Measurements from ENCODE around the gene TDRD3. TPM values are rescaled to one million over a fixed set of nuclear protein-coding genes. Genes with fewer than 3 reads are reported as not detected.

Gene TDRD3
- 46.6 TPM for total RNA-seq
- long read RNA-seq, partial matches to known transcripts: 1 of 16 reads
- long read RNA-seq, other reads (novel, unspliced or antisense): 11 of 16 reads

DNA sequence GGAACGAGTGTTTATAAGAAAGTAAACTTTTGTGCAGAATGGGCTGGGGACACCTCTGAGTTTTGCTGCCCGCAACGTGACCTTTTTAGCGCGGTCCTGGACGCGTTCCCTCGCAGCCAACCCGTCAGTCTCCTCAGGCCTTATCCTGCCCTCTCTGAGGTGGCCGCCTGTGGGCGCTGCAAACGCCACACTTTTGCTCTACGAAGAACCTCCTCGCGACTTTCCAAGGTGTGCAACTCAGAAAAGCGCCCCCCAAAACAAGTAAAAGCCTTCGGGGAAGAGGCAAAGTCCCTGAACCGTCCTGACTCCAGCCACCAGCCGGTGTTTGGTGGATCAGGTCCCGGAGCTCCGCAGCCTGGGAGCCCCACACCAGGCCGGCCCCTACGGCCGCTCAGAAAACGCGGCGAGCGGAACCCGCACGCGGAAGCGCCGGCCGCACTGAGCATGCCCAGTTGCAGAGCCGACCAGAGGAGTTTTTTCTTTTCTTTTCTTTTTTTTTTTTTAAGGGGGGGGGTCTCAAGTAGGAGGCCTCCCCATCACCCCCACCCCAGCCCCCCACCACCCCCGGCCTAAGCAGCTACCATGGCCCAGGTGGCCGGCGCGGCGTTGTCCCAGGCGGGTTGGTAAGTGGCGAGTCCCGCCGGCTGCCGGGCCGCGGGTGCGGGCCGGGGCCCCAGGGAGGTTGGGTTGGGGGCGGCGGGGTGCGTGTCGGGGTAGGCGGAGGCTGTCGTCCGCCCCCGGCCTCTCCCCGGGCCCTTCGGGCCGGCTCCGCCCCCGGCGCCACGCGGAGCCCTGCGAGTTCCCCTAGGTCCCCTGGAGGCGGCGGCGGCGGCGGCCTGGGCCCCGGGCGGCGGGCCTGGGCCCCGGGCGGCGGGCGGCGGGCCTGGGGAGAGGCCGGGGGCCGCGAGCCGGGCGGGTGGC, at the start of gene TDRD3:
Gene TDRD3 (plus strand): TSS at position 438 of the 921 bp plus-strand sequence. CDS start 145 bp downstream, at position 583.
- H3K4me3 ChIP-seq: peak within 1 kb of the TSS; percentile 88
- peak; percentile 86 for DNase-seq
- H3K27me3 ChIP-seq (ENCODE audit: low read depth): no peaks in the 10 kb centered on the region
- no peaks in the 10 kb centered on the region for H3K9me3 ChIP-seq (replicated peaks)
- TF ChIP-seq, protein P1, sequence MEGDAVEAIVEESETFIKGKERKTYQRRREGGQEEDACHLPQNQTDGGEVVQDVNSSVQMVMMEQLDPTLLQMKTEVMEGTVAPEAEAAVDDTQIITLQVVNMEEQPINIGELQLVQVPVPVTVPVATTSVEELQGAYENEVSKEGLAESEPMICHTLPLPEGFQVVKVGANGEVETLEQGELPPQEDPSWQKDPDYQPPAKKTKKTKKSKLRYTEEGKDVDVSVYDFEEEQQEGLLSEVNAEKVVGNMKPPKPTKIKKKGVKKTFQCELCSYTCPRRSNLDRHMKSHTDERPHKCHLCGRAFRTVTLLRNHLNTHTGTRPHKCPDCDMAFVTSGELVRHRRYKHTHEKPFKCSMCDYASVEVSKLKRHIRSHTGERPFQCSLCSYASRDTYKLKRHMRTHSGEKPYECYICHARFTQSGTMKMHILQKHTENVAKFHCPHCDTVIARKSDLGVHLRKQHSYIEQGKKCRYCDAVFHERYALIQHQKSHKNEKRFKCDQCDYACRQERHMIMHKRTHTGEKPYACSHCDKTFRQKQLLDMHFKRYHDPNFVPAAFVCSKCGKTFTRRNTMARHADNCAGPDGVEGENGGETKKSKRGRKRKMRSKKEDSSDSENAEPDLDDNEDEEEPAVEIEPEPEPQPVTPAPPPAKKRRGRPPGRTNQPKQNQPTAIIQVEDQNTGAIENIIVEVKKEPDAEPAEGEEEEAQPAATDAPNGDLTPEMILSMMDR (IDR thresholded peaks at IDR 0.05; ENCODE audit: borderline replicate concordance): peak; percentile 85
- peaks cover 47% of the 10 kb centered on the region for H3K4me1 ChIP-seq
- H3K36me3 ChIP-seq: no peaks in the 10 kb centered on the region
- H3K27ac ChIP-seq (replicated peaks): peak within 1 kb of the TSS; percentile 100
- intact Hi-C loops (cut with micrococcal nuclease): no loop called here

DNA sequence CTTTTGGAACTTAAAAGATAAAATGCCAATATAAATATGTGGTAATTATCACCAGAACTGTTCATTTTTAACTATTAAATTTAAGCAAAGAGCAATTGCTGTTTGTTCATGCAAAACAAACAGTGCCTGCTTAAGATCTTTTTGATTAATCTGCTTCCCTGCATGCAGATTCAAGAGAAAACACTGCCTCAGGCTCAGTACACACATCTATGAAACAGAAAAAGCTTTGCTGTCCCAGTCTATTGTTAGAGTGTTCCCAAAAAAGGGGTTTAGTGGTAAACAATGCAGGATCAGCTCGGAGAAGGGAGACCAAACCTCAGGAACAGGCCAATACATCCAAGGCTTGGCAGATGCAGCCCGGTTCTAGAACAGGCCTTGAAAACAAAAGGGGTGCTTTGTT, 49.3 kb upstream of the TDRD3 start:
- Histone ChIP-seq H3K4me1 (no peaks in the 10 kb centered on the region), H3K4me3 (no peak overlapping the region), H3K9me3 (replicated peaks) (peaks cover 7% of the 10 kb centered on the region), H3K36me3 (no peaks in the 10 kb centered on the region), H3K27ac (replicated peaks) (no peak overlapping the region), H3K27me3 (ENCODE audit: low read depth) (peaks cover 10% of the 10 kb centered on the region)
- intact Hi-C loops (cut with micrococcal nuclease): no loop called here
- TF ChIP-seq, protein P1 (IDR thresholded peaks at IDR 0.05; ENCODE audit: borderline replicate concordance): no peak
- DNase-seq: no peak

DNA sequence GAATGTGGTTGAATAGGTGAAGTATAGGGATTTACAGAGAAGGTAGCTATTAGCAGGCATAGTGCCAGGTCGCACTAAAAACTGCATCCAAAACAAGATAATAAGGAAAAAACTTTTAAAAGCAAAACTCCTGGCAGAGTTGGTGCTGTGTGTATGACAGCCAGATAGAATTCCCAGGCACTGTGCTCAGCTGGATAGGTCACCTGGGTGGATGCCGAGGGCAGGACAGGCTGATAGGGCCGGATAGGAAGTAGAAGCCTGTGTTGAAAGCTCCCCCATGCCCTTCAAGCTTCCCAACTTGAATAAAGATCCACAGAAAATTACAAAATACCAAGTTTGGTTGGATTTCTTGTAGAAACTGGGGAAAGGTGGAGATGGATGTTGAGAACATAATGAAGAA, 48.9 kb upstream of the TDRD3 start:
- Histone ChIP-seq H3K9me3 (replicated peaks) (peaks cover 11% of the 10 kb centered on the region), H3K36me3 (no peaks in the 10 kb centered on the region), H3K27ac (replicated peaks) (no peak overlapping the region), H3K27me3 (ENCODE audit: low read depth) (peaks cover 7% of the 10 kb centered on the region), H3K4me3 (no peak overlapping the region), H3K4me1 (no peaks in the 10 kb centered on the region)
- no peak for DNase-seq
- intact Hi-C loops (cut with micrococcal nuclease): no loop called here
- TF ChIP-seq, protein P1 (IDR thresholded peaks at IDR 0.05; ENCODE audit: borderline replicate concordance): no peak

DNA sequence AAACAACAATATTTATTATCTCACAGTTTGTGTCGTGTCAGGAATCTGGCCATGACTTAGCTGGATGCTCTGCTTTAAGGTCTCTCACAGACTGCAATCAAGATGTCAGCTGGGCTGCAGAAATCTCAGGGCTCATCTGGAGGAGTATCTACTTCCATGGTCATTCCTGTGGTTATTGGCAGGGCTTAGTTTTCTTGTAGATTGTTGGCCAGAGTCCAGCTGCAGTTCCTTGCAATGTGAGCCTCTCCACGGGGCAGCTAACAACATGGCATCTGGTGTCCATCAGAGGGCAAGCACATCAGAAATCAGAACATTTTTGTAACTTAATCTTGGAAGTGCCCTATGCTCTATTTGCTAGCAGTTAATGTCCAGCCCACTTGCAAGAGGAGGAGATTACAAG, 45.7 kb upstream of the TDRD3 start:
- Histone ChIP-seq H3K4me3 (no peak overlapping the region), H3K4me1 (no peaks in the 10 kb centered on the region), H3K27ac (replicated peaks) (no peak overlapping the region), H3K36me3 (no peaks in the 10 kb centered on the region), H3K9me3 (replicated peaks) (peaks cover 12% of the 10 kb centered on the region), H3K27me3 (ENCODE audit: low read depth) (peaks cover 4% of the 10 kb centered on the region)
- no peak for DNase-seq
- TF ChIP-seq, protein P1 (IDR thresholded peaks at IDR 0.05; ENCODE audit: borderline replicate concordance): no peak
- intact Hi-C loops (cut with micrococcal nuclease): no loop called here

DNA sequence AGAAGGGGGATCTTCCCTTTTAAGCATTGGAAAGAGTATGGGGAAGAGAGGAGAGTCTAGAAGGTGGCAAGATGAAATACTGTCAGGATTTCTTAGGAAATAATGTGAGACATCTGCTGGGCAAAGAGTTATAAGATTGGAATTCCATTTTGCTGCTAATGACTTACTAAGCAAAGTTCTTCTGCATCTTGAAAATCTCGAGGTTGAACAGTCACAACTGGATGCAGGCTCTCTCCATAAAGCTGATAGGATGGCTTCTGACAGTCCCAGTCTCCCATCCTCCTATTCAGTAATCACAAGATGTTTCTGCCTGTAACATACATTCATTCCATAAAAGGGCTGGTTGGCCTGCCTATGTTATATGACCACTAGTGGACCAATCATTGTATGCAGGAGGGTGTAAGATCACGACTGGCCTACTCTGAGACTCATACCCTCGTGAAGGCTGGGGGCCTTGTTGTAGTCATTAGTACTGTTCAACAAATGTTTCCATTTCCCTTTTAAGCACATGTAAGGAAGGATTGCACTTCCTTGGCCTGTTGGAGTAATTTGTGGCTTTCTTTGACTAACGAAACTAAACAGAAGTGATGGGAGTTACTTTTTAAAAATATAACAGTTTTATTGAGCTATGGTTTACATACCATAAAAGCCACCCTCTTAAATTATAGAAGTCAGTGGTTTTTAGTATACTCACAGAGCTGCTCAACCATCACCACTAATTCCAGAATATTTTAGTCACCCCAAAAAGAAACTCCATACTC, 45.0 kb upstream of the TDRD3 start:
- Histone ChIP-seq H3K9me3 (replicated peaks) (peaks cover 12% of the 10 kb centered on the region), H3K36me3 (no peaks in the 10 kb centered on the region), H3K4me1 (no peaks in the 10 kb centered on the region), H3K27me3 (ENCODE audit: low read depth) (peaks cover 4% of the 10 kb centered on the region), H3K27ac (replicated peaks) (no peak overlapping the region), H3K4me3 (no peak overlapping the region)
- intact Hi-C loops (cut with micrococcal nuclease): no loop called here
- TF ChIP-seq, protein P1 (IDR thresholded peaks at IDR 0.05; ENCODE audit: borderline replicate concordance): no peak
- DNase-seq: no peak
